ENCODE results near the gene ARHGEF17.

Gene ARHGEF17

GRCh38 chr11:73393479-73394415 lies 85.7 kb downstream of the ARHGEF17 start:
- DNase-seq (ENCODE audit: low read depth, low spot score) = peak; percentile 88

GRCh38 chr11:73394416-73395296 lies 86.6 kb downstream of the ARHGEF17 start:
- DNase-seq (ENCODE audit: low read depth, low spot score) = no peak

- no peak for DNase-seq (ENCODE audit: low read depth, low spot score)
Measured at GRCh38 chr11:73395297-73396208, 87.5 kb downstream of the ARHGEF17 start.

- DNase-seq (ENCODE audit: low read depth, low spot score) = no peak
Measured at GRCh38 chr11:73396251-73396930, 88.3 kb downstream of the ARHGEF17 start.

- peak; percentile 43 for DNase-seq (ENCODE audit: low read depth, low spot score)
Measured at GRCh38 chr11:73396985-73397384, 88.9 kb downstream of the ARHGEF17 start.

- no peak for DNase-seq (ENCODE audit: low read depth, low spot score)
Measured at GRCh38 chr11:73397468-73398131, 89.5 kb downstream of the ARHGEF17 start.

- no peak for DNase-seq (ENCODE audit: low read depth, low spot score)
Measured at GRCh38 chr11:73398132-73398526, 90.1 kb downstream of the ARHGEF17 start.

- no peak for DNase-seq (ENCODE audit: low read depth, low spot score)
Measured at GRCh38 chr11:73398721-73399120, 90.6 kb downstream of the ARHGEF17 start.

GRCh38 chr11:73399159-73399590 lies 91.1 kb downstream of the ARHGEF17 start:
- peak; percentile 47 for DNase-seq (ENCODE audit: low read depth, low spot score)

- DNase-seq (ENCODE audit: low read depth, low spot score) = no peak
Measured at GRCh38 chr11:73399636-73400035, 91.6 kb downstream of the ARHGEF17 start.

GRCh38 chr11:73400293-73400692 lies 92.2 kb downstream of the ARHGEF17 start:
- DNase-seq (ENCODE audit: low read depth, low spot score) = no peak

- DNase-seq (ENCODE audit: low read depth, low spot score) = no peak
Measured at GRCh38 chr11:73401217-73401923, 93.3 kb downstream of the ARHGEF17 start.

- DNase-seq (ENCODE audit: low read depth, low spot score) = no peak
Measured at GRCh38 chr11:73401924-73402833, 94.1 kb downstream of the ARHGEF17 start.

- no peak for DNase-seq (ENCODE audit: low read depth, low spot score)
Measured at GRCh38 chr11:73402834-73403185, 94.7 kb downstream of the ARHGEF17 start.

GRCh38 chr11:73403541-73403940 lies 95.5 kb downstream of the ARHGEF17 start:
- DNase-seq (ENCODE audit: low read depth, low spot score) = no peak

GRCh38 chr11:73404048-73404447 lies 96.0 kb downstream of the ARHGEF17 start:
- peak; percentile 61 for DNase-seq (ENCODE audit: low read depth, low spot score)

- no peak for DNase-seq (ENCODE audit: low read depth, low spot score)
Measured at GRCh38 chr11:73404506-73405145, 96.5 kb downstream of the ARHGEF17 start.

- no peak for DNase-seq (ENCODE audit: low read depth, low spot score)
Measured at GRCh38 chr11:73405146-73405510, 97.1 kb downstream of the ARHGEF17 start.
